DMS79 (cell line): ENCODE data around the gene PRSS27.
A peak's percentile ranks its signal among the peaks of the same experiment; 100 is the strongest.
"Not testable (repeated sequence)": the region's sequence is repeated elsewhere in the genome, so short reads cannot be mapped to it uniquely, and the experiment has no call there.

ENCODE experiments used
- DNase-seq: peaks from one replicate; lab custom pipeline; 2025; lab: John Stamatoyannopoulos, UW

Gene PRSS27

DNA sequence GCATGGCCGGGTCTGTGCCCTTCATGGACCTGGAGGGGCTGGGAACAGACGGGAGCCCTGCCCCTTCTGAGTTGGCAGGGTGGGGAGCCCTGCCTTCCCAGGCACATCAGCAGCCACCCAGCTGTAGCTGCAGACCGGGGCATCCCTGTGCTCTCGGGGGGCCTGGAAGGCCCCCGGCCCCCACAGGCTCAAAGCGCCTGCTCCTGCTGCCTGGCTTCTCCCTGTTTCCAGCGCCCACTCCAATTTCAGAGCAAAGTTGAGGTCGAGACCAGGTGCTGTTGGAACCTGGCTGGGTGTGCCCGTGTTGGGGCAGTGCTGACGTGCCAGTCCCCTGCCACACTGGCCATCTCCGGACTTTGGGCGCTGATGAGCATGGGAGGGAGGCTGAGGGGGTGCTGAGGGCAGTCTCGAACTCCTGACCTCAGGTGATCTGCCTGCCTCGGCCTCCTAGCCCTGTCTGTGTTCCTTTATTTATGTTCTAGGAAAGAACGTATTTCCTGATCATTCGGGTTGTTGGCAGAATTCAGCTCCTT lies 4.9 kb upstream of the PRSS27 start:
- no peak for DNase-seq

DNA sequence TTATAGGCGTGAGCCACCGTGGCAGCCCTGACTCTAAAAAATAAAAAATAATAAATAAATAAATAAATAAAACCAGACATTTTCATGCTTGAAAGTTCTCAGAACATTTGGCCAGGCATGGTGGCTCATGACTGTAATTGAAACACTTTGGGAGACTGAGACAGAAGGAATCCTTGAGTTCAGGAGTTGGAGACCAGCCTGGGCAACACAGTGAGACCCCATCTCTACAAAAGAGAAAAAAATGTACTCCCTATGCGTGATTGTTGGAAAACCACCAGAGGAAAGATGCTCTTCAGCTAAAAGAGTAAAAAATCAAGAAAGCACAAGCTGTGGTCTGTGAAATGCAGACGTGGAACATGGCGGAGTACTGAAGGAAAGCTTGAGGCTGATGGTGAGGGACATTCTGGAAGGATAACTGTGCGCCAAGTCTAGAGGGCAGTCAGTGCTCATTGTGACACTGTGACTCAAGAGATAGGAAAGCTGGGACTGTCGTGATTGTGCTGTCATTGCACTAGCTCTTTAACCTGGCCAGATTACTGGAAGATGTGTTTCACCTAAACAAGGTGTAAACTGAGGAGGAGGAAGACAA lies 4.2 kb upstream of the PRSS27 start:
- no peak for DNase-seq

DNA sequence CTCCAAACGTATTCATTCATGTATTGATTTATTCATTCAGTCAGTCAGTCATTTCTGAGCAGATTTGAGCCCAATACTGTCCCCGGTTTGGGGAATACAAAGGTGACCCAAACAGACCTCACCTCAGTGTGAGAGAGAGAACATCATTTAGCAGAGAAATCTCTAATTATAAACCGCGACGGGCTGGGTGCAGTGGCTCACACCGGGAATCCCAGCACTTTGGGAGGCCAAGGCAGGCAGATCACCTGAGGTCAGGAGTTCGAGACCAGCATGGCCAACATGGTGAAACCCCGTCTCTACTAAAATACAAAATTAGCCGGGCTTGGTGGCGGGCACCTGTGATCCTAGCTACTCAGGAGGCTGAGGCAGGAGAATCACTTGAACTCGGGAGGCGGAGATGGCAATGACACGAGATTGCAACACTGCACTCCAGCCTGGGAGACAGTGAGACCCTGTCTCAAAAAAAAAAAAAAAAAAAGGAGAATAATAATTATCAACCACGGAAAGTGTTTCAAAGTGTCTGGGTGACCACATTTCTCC lies 1.7 kb upstream of the PRSS27 start:
- not testable (repeated sequence) for DNase-seq

DNA sequence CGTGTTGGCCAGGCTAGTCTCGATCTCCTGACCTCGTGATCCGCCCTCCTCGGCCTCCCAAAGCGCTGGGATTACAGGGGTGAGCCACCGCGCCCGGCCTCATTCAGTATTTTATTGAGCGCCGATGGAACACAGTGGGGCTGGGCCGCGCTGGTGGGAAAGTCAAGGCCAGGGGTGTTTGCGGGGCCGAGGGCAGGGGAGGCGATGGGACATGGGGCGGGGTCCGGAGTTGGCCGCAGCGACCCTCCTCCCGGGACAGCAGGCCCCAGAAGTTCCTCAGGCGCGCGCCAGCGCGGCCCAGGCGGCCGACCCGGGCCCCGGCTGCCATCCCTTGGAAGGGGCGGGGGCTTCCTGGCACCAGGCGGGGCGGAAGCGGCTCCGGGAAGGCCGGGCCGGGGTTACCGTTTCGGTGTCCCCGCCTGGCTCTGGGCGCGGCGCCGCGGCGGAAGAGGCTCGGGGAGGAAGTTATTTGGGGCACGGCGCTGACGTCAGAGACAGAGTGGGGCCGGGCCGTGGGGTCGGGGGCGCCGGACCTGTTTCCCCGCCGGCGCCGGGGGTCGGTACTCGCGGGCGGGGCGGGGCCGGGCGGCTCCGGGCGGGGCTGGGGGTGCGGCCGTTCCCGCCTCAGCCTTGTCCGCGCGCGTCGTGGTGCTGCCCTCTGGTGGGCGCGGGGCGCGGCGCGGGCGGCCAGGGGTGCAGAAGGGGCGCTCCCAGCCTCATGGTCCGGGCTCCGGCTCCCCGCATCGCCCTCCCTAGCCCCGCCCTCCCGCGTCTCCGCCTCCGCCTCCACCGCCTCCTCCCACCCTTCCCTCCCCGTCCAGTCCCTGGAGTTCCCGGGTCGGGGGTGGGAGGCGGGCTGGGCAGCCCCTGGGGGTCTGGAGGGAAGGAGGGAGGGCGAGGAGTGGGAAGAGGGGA lies 952 bp upstream of the PRSS27 start:
- DNase-seq: peak; percentile 73

DNA sequence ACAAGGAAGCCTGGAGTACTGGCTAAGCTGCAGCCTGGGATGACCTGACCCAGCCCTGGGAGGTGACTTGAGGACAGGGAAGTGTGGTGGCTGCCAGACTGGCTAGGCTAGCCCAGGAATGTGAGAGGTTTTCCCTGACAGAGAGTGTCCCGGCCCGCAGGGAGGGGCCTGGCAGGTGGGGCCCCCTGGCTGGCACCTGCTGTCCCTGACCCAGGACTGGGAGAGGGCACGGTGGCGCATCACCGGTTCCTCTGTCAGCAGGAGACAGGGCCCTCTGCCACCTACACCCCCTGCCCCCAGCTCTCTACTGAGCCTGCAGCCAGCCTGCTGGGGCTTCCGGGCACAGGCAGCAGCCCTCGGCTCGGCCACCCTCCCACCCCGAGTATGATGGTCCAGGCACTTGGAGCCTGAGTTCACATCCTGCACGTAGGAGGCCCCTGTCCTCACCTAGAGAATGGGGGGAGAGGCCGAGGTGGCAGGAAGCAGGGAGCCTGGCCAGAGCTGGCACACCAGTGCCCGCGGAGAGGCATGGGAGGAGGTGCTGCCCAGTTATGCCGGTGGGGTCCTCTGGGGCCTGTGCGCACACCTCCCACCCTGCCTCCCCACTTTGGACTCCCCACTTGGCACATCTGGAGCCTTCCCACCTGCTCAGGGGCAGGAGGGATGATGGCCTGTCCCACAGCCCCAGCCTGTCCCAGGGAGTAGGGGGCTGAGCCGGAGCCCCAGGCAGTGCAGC lies 528 bp downstream of the PRSS27 start:
- DNase-seq: no peak

DNA sequence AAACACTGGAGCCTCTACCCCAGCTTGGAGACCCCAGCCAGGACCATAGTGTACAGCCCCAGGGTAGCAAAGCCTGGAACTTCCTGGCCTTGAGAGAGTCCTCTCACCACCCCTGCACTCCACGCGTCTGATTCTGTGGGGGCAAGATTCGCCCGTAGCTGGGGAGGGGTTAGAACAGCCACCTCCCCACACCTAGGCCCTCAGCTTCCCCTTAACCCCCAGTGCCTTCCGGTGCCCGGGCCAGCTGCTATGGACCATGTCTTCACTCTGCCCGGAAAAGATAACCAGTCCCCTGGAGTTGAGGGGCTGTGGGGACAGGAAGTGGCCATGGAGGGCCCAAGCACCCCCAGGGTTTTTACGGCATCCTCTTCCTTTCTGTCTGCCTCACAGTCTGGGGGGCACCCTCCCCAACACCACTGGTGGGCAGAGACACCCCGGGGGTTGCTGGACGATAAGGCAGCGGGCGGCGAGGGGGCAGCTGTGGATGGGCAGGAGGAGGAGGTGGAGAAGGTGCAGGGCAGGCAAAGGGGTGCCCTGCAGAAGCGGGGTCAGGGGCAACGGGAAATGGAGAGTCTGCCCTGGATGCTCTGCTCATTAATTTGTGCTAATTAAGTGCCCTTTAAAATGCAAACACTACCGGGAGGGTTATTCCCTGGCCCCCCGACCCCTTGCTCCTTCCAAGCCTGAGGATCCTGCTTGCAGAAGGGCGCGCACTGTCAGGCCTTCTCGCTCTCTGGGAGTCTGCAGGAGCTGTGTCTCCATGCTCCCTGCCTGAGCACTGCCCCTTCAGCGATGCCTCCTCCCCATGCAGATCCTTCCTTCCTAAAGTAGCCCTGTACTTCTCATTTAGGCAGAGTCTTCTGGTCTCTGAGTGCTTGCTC lies 2.4 kb downstream of the PRSS27 start:
- DNase-seq: no peak

DNA sequence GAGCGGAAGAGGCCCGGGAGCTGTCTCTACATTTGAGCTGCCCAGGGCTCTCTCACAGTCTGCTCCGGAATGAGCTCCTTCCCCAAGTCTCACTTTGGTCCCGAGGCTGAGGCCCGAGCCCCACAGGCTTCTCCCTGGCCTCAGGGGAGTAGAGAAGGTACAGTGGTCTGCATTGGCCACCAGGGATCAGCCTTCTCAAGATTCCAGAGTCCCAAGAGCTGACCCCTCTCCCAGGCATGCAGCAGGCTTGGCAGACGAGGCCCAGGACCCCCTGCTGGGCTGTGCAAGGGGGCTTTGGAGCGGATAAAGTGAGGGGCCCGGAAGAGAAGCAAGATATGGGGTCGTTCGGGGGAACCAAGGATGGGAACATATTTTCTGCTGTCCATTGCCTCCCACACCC lies 3.1 kb downstream of the PRSS27 start:
- no peak for DNase-seq

DNA sequence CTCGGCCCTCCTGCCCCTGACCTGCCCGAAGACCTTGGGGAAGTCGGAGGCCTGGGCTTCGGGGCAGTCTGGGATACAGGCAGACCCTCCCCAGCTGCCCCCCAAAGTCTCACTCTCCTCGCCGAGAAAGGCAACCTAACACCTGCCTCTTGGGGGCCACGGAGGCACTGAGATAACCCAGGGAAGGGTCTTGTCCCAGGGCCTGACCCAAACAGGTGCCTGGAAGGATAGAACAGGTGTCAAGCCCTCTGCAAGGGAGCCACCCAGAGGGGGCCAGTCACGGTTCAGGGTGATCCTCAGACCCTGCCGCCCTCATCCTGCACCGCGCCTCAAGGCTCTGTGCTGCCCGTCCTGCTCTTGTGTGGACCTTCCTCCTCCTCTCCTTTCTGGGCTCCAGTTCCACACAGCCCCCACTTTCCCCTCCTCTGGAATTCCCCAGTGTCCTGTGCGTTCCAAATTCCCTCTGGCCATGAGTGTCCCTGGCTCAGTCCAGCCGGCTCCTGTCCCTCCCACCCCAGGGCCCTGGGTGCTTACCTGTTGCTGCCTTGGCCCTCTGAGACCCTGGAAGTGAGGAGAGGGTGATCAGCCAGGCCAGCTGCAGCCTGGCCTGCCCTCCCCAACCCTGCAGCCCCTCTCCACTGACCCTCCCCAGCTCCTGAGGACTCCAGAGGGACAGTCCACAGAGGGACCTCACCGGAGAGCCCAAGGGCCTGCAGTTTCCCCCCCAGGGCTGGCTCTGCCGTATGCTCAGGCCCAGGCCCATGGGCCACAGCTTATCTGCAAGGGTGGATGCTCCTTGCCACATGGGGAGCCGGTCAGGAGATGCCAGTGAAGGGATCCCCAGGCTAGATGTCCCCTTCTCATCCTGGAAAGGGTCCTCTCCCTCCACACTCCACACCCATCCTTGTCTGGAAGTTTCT lies 3.8 kb downstream of the PRSS27 start:
- no peak for DNase-seq

DNA sequence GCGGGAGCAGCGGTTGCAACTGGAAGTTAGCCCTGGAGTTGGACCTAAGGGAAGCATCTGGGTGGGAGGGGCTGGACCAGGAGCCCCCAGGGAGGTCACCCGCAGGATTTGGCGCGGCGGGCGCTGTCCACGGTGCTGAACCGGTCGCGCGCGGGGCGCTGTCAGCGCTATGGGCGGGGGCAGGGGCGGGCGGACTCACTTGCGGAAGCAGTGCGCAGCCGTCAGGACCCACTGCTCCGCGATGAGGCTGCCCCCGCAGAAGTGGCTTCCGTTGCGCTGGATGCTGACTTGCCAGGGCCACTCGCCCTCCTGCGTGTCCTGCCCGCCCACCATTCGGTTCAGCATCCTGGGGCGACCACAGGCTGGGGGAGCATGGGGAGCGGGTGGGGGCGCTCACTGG lies 4.5 kb downstream of the PRSS27 start:
- no peak for DNase-seq

DNA sequence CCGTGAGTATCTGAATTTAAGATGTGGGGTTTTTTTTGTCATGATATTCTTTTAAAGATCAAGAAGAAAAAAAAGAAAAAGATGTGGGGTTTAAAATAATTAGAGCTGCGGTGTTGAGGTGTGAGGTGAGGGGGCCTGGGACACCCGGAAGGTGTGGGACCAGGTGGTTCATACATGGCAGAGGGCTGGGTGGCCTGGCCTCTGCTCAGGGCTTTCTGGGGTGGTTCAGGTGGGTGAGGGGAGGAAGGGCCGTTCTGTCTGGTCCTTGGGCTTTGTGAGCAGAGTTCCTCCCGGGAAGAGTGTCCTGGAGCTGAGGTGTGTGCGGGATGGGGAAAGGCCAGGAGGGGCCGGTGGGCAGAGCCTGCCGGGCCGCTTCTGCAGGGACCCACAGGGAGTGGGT lies 5.0 kb downstream of the PRSS27 start:
- DNase-seq: no peak

DNA sequence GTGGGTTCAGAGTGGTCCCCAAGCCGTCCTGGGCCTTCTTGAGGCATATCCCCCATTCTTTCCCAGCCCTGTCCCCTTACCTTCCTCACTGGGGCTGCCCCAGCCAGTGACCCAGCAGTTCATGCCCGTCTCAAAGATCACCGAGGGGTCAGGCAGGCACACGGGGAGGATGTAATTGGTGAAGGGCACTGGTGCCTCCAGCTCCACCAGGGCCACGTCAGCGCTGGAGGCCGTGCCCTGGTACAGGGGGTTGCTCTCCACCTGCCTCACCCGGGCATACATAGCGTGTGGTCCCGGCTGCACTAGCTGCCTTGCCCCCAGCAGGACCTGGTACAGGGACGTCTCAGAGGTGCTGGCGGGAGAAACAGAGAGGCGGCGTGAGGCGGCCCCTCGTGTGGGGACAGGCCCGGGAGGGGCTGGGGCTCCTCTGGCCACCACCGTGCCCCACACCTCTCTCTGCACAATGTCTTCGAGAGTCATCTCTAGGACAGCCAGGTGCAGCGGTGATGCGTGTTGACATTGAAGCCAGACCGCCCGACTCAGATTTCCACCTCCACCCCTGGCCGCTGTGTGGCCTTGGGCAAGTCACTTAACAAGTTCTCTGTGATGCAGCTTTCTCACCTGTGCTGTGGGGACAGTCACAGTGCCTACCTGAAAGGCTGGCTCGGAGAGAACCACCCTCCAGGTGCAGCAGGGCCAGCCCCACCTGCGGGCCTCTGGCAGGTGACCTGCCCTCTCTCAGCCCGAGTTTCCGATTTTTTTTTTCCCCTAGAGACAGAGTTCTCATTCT lies 5.8 kb downstream of the PRSS27 start:
- no peak for DNase-seq

DNA sequence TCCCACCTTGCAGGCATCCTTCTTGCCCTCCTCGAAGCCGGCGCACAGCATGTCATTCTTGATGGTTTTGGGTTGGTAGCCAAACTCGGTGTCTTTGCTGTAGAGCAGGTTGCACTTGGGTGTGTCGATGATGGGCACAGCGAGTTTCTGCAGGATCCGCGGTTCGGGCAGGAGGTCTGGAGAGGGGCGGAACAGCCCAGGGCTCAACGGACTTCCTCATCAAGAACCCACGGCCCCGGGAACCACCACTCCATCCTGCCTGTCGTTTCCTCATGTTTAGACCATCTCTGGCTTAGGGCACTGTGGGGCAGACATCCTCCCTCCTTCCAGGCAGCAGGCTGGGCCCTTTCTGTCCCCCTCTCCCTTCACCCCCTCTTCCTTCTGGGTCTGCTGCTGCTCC lies 6.5 kb downstream of the PRSS27 start:
- DNase-seq: no peak

DNA sequence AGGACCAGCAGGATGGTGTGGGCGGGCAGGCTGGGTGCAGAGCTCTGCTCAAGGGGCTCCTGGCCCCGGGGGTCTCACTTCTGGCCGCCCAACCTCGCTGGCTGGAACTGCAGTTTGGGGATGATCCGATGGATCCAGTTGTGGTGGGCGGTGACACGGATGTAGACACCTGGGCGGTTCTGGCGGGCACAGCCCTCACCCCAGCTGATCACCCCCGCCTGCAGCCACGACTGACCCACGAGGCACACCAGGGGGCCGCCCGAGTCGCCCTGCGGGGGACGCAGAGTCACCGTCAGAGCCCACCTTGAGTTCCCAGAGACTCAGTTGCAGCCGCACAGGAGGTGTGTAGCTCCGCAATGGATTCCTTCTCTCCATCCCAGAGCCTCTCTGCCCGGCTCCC lies 7.5 kb downstream of the PRSS27 start:
- no peak for DNase-seq

DNA sequence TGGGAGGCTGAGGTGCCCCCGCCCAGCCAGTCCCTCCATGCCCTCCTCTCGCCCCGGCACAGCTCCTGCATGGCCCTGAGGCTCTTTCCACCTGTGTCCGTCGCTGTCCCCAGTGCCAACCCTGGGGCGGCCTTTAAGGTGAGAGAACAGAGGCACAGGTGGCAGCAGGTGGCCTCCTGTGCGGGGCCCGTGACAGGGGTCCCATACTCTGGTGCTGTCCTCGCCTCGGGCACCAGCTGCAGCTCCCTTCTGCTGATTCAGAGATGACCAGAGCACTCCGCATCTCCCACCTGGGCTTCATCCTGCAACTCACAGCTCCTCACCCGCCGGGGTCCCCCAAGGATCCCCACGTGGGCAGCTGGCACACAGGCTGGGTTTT lies 8.0 kb downstream of the PRSS27 start:
- DNase-seq: no peak

DNA sequence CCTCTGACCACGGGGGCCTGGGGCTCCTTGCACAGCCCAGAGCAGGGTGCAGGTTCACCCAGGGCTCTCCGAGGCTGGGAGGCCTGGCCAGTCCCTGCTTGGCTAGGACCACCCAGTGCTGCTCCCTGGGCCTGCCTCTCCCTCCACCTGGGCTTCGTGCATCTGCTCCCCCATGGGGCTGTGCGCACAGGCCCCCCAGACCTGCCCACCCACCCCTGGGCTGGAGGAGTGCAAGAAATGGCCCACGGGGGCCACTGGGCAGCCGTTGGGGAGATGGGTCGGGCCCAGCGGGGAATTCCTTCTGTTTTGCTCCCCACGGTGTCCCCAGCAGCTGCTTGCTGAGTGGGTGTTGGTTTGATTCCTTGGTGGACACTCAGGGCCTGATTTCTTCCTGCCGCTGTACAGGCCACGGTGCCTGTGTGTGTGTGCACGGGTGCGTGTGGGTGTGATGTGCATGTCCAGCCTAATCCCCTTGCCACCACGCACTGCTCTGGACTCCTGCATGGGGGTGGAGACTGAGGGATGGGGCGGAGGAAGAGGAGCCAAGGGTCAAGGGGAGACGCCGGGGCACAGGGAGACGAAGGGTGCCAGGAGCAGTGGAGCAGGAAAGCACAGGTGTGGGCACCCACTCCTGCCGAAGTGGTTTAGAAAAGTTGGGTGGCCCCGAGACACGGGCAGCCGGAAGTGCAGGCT lies 8.5 kb downstream of the PRSS27 start:
- no peak for DNase-seq

DNA sequence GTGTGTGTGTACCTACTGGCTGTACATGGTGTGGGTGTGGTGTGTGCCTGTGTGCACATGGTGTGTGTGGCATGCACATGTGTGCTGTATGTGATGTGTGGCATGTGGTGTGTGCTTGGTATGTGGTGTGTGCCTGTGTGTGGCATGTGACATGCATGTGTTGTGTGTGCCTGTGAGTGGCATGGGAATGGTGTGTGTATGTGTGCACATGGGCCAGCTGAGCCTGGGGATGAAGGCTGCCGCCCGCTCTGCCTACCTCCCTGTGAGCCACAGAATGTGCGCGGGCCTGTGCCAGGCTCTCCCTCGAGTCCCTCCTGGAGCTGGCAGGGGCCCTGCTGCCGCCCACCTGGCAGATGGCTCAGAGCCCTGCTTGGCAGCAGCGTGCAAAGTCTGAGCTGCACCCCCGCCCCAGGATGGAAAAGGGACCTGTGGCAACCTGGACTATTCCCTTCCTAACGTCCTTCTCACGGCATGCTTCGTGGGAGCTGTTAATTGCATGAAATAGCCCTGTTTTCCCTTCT lies 9.3 kb downstream of the PRSS27 start:
- no peak for DNase-seq

DNA sequence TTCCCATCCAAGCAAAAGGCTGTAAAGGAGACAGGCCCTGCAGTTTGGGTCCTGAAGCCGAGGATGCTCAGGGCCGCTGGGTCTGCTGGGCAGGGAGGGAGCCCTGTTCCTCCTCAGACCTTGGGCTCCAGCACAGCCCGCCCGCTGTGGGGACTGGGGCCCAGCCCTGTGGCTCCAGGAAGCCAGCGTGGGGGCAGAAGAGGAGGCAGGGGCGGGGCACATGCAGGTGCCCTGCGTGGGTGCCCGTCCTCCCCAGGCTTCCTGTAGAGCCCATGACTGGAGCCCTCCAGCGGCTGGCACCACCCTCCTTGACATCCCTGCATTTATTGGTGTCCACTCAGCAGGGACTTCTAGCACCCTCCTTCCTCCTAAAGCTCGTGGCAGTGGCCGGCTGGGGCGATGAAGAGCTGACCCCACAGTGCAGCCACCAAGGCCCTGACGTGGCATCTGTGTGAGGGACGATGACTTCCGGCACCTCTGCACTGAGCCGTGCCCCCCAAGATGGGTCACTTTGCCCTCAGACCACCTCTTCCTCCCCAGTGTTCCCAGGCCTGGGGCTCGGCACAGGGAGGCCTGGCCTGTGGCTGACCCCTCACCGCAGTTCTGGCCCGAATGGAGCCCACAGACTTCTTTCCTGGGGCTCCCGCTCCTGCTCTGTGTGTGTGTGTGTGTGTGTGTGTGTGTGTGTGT lies 9.9 kb downstream of the PRSS27 start:
- DNase-seq: no peak

DNA sequence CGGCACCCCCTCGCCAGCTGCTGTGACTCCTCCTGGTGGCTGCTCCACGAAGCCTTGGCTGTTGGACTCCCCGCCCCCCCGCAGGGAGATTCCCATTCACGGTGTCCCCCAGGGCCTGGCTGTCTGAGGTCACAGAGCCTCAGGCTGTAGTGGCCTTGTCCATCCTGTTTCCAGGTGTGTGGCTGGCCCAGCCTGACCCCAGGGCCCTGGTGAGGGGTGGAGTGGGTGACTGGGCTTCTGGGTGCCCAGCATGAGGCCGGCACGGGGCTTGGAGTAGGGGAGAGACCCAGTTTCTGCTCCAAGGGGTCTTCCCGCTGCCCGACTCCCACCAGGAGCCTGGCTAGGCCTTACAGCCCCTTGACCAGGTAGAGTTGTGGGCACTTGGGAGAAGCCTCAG lies 10.4 kb downstream of the PRSS27 start:
- no peak for DNase-seq
